Fibroblast of skin of back (primary cell): ENCODE results near the gene BLID.

ENCODE experiments used
- DNase-seq: peaks from one replicate; pipeline ENCODE4 v3.0.0-alpha.2; 2013

The BLID gene

GRCh38 chr11:122076512-122077120 lies 39.4 kb downstream of the BLID start:
- DNase-seq: no peak

GRCh38 chr11:122075016-122075415 lies 41.0 kb downstream of the BLID start:
- no peak for DNase-seq

DNA sequence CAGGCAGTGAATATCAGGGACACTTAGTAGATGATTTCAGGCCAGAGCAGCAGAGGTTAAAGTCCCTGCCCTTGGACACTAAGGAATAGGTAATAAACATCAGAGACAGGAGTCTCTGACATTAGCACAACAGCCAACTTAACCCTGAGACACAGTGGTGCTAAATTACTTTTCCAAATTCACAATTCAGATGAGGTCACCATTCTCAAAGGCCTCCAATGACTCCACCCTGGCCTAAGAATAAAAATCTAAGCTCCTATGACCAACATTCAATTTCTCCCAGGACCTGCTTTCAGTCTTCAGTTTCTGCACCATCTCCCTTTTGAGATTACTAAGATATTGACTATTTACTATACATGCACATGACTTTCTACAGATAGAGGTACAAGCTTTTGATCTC lies 42.0 kb downstream of the BLID start:
- no peak for DNase-seq

DNA sequence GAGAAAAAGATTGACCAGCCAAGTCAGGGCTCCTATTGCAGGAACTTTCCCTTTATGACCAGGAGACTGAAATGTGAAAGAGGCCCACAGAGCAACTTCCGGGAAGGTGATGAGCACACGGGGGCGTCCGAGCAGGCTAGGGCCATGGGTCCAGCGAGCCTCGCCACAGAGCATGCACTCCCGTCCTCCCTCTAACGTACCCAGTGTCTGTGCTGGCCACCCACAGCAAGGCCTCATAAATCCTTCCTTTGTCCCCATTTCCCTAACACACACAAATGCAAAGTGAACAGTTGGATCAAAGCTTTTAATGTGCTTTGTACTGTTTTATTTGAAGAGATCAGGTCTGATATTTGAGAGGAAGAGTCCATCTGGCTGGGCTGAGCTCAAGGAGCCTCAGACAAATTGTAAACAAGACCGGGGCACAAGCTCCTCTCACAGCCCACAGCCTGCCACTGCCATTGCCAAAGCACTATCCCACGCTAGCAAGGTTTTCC lies 44.3 kb downstream of the BLID start:
- no peak for DNase-seq

DNA sequence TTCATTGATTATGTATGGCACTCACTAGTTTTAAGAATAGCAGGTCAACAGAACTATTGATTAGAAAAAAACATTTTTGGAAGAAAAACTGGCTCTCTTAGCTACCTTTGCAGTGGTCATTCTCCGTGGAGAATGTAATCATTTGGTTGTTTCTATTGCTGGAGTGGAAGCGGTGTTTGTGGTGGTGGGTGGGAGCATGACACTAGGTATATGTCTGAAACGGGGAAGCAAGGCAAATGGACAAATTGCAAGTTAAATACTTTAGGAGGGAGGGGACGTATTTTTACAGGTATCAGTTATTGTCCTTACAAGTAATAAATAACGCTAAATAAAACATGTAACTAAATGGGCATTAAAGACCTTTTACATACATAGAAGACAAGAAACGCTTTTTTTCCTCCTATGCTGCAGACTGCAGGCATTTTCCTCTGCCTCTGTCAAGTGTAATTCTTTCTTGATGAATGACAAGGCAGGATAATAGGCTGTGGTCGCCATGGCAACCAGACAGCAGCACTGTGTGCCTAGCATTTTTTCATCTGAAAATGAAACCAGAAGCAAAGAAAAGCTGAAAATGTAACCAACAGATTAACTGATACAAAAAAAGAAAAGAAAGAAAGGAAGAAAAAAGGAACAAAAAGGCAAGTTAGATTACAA lies 46.2 kb downstream of the BLID start:
- DNase-seq: peak; percentile 92

DNA sequence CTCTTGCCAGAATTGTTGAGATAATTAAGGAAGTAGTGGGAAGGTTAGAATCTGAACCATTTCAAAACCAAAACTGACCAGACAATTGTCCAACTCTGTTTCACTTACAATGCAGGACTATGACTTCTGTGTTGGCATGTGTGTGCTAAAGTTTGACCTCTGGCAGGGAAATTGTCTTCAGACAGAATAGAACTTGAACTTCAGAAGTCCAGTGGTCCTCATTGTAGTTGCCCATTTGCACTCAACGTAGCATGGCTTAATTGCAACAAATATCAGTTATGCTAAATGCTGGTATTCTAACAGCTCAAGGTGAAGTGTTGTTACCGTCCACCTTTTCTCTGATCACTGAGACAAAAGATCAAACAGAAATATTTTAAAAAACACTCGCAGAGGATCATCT lies 47.2 kb downstream of the BLID start:
- no peak for DNase-seq

DNA sequence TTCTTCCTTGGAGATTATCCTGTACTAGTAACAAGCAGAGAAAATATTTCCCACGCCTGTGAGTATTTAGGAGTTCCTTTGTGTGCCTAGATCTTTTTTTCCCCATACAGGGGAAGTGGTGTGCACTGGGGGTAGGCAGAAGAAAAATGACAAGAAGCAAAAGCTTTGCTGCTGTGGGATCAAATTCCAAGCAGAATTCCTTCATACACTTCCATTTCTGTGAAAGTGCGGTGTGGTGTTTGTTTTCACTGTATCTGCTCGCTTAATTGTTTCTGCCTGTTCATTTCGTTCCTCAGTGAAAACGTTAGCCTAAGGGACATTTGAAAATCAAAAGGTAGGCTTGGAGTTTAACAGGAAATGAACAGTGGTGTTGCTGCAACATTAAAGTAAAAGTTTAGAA lies 47.9 kb downstream of the BLID start:
- DNase-seq: peak; percentile 75
